Measurements from ENCODE around the gene NAA20. TPM values are rescaled to one million over a fixed set of nuclear protein-coding genes. Genes with fewer than 3 reads are reported as not detected.

The NAA20 gene
- total RNA-seq, 1 experiment from 2014 or later, result 65.6 TPM

DNA sequence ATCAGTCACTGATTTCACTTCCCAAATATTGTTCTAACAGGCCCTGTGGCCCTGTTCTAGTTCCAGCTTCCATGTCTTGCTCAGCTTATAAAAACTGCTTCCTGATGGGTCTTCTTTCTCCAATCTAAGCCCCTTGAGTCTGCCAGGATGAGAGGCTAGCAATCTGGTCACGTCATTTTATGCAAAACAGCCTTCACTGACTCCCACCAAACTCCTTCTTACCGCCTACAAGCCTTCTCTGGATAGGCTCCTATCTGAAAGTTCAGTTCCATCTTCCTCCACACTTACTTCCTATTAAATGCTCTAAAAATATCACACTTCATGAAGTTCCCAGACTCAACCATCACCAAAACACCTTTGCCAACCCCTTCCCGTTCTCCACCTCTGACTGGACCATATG is 19.6 kb downstream of the NAA20 start:
- ATAC-seq (no peak), DNase-seq (ENCODE audit: low read depth, low spot score) (no peak)
- ChIA-PET CTCF (no interaction called here), POLR2A (no interaction called here)
- Histone ChIP-seq H3K36me3 (ENCODE audit: control insufficient read depth, insufficient read depth, low read length) (peaks cover 44% of the 10 kb centered on the region), H3K9me3 (ENCODE audit: control insufficient read depth, insufficient read depth, low read depth, low read length) (no peaks in the 10 kb centered on the region), H3K27ac (ENCODE audit: low read length) (no peak overlapping the region), H3K4me3 (ENCODE audit: low read depth in 2 of 2, low read length in 2 of 2) (no peak overlapping the region), H3K27me3 (ENCODE audit: control insufficient read depth, insufficient read depth, low read length) (no peaks in the 10 kb centered on the region), H3K4me1 (ENCODE audit: control insufficient read depth, insufficient read depth, low read length) (no peaks in the 10 kb centered on the region)
- BruUV-seq (replicated peaks), result no TSS peak
- no peak for TF ChIP-seq TCF7L2 (IDR thresholded peaks at IDR 0.05; ENCODE audit: low read depth, low read length)
- no peak for TF ChIP-seq POLR2AphosphoS5 (IDR thresholded peaks at IDR 0.05; ENCODE audit: low read depth, low read length)
- TF ChIP-seq, protein P1, sequence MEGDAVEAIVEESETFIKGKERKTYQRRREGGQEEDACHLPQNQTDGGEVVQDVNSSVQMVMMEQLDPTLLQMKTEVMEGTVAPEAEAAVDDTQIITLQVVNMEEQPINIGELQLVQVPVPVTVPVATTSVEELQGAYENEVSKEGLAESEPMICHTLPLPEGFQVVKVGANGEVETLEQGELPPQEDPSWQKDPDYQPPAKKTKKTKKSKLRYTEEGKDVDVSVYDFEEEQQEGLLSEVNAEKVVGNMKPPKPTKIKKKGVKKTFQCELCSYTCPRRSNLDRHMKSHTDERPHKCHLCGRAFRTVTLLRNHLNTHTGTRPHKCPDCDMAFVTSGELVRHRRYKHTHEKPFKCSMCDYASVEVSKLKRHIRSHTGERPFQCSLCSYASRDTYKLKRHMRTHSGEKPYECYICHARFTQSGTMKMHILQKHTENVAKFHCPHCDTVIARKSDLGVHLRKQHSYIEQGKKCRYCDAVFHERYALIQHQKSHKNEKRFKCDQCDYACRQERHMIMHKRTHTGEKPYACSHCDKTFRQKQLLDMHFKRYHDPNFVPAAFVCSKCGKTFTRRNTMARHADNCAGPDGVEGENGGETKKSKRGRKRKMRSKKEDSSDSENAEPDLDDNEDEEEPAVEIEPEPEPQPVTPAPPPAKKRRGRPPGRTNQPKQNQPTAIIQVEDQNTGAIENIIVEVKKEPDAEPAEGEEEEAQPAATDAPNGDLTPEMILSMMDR (IDR thresholded peaks at IDR 0.05), result no peak
- TF ChIP-seq SIN3A (IDR thresholded peaks at IDR 0.05; ENCODE audit: borderline replicate concordance, insufficient read depth, low read depth, low read length), result no peak
- TF ChIP-seq, protein P2, sequence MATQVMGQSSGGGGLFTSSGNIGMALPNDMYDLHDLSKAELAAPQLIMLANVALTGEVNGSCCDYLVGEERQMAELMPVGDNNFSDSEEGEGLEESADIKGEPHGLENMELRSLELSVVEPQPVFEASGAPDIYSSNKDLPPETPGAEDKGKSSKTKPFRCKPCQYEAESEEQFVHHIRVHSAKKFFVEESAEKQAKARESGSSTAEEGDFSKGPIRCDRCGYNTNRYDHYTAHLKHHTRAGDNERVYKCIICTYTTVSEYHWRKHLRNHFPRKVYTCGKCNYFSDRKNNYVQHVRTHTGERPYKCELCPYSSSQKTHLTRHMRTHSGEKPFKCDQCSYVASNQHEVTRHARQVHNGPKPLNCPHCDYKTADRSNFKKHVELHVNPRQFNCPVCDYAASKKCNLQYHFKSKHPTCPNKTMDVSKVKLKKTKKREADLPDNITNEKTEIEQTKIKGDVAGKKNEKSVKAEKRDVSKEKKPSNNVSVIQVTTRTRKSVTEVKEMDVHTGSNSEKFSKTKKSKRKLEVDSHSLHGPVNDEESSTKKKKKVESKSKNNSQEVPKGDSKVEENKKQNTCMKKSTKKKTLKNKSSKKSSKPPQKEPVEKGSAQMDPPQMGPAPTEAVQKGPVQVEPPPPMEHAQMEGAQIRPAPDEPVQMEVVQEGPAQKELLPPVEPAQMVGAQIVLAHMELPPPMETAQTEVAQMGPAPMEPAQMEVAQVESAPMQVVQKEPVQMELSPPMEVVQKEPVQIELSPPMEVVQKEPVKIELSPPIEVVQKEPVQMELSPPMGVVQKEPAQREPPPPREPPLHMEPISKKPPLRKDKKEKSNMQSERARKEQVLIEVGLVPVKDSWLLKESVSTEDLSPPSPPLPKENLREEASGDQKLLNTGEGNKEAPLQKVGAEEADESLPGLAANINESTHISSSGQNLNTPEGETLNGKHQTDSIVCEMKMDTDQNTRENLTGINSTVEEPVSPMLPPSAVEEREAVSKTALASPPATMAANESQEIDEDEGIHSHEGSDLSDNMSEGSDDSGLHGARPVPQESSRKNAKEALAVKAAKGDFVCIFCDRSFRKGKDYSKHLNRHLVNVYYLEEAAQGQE (IDR thresholded peaks at IDR 0.05; ENCODE audit: insufficient read depth in 1 of 2, low read depth in 2 of 2, low read length in 1 of 2), result no peak
- intact Hi-C loops (cut with micrococcal nuclease; ENCODE audit: unreplicated experiment) (no loop called here), in situ Hi-C loops (cut with HindIII; ENCODE audit: low pct_unique_long_range_greater_than_20kb, low sequenced_read_pairs) (no loop called here)

DNA sequence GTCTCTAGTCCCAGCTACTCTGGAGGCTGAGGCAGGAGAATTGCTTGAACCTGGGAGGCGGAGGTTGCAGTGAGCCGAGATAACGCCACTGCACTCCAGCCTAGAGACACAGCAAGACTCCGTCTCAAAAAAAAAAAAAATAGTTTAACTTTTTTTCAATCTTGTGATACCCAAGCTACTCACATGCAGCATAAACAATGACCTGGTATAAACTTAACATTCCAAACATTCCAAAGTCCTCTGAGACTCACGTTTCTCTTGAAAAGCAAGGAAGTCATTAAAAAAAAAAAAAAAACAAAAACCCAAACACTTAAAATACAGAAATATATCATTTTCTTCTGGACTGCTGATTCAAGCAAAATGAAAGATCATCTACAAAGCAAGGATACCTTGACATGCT is 20.8 kb downstream of the NAA20 start:
- no peak for ATAC-seq
- in situ Hi-C loops (cut with HindIII; ENCODE audit: low pct_unique_long_range_greater_than_20kb, low sequenced_read_pairs) (no loop called here), intact Hi-C loops (cut with micrococcal nuclease; ENCODE audit: unreplicated experiment) (no loop called here)
- ChIA-PET CTCF (no interaction called here), POLR2A (no interaction called here)
- H3K27me3 ChIP-seq (ENCODE audit: control insufficient read depth, insufficient read depth, low read length), result no peaks in the 10 kb centered on the region
- no TSS peak for BruUV-seq (replicated peaks)
- H3K9me3 ChIP-seq (ENCODE audit: control insufficient read depth, insufficient read depth, low read depth, low read length), result no peaks in the 10 kb centered on the region
- no peak for DNase-seq (ENCODE audit: low read depth, low spot score)
- H3K4me1 ChIP-seq (ENCODE audit: control insufficient read depth, insufficient read depth, low read length), result no peaks in the 10 kb centered on the region
- TF ChIP-seq SIN3A (IDR thresholded peaks at IDR 0.05; ENCODE audit: borderline replicate concordance, insufficient read depth, low read depth, low read length), result no peak
- TF ChIP-seq POLR2AphosphoS5 (IDR thresholded peaks at IDR 0.05; ENCODE audit: low read depth, low read length), result no peak
- TF ChIP-seq TCF7L2 (IDR thresholded peaks at IDR 0.05; ENCODE audit: low read depth, low read length), result no peak
- TF ChIP-seq, protein P1 (IDR thresholded peaks at IDR 0.05), result no peak
- TF ChIP-seq, protein P2 (IDR thresholded peaks at IDR 0.05; ENCODE audit: insufficient read depth in 1 of 2, low read depth in 2 of 2, low read length in 1 of 2), result no peak
- peaks cover 37% of the 10 kb centered on the region for H3K36me3 ChIP-seq (ENCODE audit: control insufficient read depth, insufficient read depth, low read length)
- H3K4me3 ChIP-seq (ENCODE audit: low read depth in 2 of 2, low read length in 2 of 2), result no peak overlapping the region
- no peak overlapping the region for H3K27ac ChIP-seq (ENCODE audit: low read length)
